DOHH2 (cell line): Measurements from ENCODE around the gene MAP1B.

Experiments used
- EZH2phosphoT487 ChIP-seq: fragments of 200-600 bp; sonication (generic); IDR thresholded peaks from 2 replicates; pipeline ENCODE4 v1.6.1; 2017; ENCODE audit warnings: borderline replicate concordance, mild to moderate bottlenecking, antibody characterized with exemption, low read length, moderate library complexity, mixed read lengths
- TF ChIP-seq, protein P1 (sequence below): fragments of 200-600 bp; sonication (generic); IDR thresholded peaks from one replicate; pipeline ENCODE4 v1.5.1; 2014; ENCODE audit warnings: antibody characterized with exemption, mild to moderate bottlenecking, low read depth, low read length; ENCODE audit not compliant: poor library complexity, severe bottlenecking

- TF ChIP-seq, protein P1, sequence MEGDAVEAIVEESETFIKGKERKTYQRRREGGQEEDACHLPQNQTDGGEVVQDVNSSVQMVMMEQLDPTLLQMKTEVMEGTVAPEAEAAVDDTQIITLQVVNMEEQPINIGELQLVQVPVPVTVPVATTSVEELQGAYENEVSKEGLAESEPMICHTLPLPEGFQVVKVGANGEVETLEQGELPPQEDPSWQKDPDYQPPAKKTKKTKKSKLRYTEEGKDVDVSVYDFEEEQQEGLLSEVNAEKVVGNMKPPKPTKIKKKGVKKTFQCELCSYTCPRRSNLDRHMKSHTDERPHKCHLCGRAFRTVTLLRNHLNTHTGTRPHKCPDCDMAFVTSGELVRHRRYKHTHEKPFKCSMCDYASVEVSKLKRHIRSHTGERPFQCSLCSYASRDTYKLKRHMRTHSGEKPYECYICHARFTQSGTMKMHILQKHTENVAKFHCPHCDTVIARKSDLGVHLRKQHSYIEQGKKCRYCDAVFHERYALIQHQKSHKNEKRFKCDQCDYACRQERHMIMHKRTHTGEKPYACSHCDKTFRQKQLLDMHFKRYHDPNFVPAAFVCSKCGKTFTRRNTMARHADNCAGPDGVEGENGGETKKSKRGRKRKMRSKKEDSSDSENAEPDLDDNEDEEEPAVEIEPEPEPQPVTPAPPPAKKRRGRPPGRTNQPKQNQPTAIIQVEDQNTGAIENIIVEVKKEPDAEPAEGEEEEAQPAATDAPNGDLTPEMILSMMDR: no peak
- TF ChIP-seq EZH2phosphoT487: no peak
These were observed 139.7 kb downstream of the MAP1B start for GRCh38 chr5:72246954-72247442.
